AG09309 (cell line): ENCODE results near the gene KCTD13.

Experiments
- DNase-seq: peaks from one replicate; pipeline ENCODE4 v3.0.0-alpha.2; 2010; ENCODE audit warnings: low read depth
- H3K4me3 ChIP-seq: 2 replicates; pipeline ENCODE4 v1.5.1; 2011; ENCODE audit warnings: mild to moderate bottlenecking, low read depth, low read length, moderate library complexity; ENCODE audit not compliant: control insufficient read depth
- TF ChIP-seq, protein P1 (sequence below): IDR thresholded peaks from 2 replicates; pipeline ENCODE4 v1.5.1; 2011; ENCODE audit warnings: mild to moderate bottlenecking, low read depth, low read length, inconsistent platforms; ENCODE audit not compliant: insufficient read depth, control insufficient read depth; ENCODE audit errors: missing control alignments

KCTD13 gene

DNA sequence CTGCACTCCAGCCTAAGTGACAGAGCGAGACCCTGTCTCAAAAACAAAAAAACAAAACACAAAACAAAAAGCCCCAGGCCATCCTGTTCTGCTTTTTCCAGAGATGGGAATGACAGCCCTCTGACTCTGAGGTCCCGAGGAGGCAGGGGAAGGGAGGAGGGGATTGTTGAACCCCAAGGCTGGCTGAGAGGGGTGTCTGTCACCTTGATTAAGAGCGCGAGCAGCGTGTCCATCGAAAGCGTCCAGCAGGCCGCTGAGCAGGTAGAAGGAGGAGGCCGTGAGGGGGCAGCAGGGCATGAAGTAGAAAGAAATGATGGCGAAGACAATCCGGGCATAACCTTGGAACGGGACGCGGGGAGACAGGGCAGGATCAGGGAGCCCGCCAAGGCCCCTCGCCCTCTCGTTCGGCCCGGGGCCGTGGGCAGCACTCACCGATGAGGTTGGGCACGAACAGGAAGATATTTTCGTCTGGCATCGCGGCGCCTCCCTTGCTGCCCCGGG lies 63.6 kb downstream of the KCTD13 start:
- peak overlapping the region; percentile 79 for H3K4me3 ChIP-seq
- TF ChIP-seq, protein P1, sequence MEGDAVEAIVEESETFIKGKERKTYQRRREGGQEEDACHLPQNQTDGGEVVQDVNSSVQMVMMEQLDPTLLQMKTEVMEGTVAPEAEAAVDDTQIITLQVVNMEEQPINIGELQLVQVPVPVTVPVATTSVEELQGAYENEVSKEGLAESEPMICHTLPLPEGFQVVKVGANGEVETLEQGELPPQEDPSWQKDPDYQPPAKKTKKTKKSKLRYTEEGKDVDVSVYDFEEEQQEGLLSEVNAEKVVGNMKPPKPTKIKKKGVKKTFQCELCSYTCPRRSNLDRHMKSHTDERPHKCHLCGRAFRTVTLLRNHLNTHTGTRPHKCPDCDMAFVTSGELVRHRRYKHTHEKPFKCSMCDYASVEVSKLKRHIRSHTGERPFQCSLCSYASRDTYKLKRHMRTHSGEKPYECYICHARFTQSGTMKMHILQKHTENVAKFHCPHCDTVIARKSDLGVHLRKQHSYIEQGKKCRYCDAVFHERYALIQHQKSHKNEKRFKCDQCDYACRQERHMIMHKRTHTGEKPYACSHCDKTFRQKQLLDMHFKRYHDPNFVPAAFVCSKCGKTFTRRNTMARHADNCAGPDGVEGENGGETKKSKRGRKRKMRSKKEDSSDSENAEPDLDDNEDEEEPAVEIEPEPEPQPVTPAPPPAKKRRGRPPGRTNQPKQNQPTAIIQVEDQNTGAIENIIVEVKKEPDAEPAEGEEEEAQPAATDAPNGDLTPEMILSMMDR = peak; percentile 33
- DNase-seq = no peak

- no peak overlapping the region for H3K4me3 ChIP-seq
- TF ChIP-seq, protein P1 = no peak
- no peak for DNase-seq
These were observed 65.8 kb downstream of the KCTD13 start for GRCh38 chr16:29860218-29860617.

- DNase-seq = no peak
- TF ChIP-seq, protein P1 = no peak
- H3K4me3 ChIP-seq = no peak overlapping the region
These were observed 67.1 kb downstream of the KCTD13 start for GRCh38 chr16:29858974-29859373.

DNA sequence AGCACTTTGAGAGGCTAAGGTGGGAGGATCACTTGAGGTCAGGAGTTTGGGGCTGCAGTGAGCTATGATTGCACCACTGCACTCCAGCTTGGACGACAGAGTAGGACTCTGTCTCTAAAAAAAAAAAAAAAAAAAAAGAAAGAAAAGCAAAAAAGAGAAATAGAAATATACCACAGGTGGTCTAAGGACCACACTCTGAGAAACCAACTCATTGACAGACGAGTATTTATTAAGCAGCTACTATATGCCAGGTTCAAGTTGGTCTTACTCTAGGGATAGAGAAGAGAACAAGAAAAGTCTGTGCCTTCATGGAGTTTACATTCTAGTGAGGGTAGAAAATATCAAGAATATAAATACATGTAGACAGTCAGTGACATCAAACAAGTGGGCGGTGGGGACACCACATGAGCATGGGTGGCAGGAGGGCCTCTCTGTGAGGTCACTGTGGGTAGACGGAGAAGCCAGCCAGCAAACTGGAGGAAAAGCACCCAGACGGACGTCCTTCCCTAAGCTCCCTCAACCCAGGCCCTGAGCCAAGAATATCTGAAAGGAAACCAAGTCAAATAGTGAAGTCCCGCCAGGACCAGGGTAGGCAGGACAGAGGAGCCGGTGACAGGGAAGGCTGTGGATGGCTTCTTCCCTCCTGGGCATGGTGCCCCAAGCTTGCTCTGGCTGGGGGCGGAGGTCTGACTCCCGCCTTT lies 67.7 kb downstream of the KCTD13 start:
- TF ChIP-seq, protein P1 = no peak
- H3K4me3 ChIP-seq = no peak overlapping the region
- no peak for DNase-seq

GRCh38 chr16:29857133-29857760 lies 68.8 kb downstream of the KCTD13 start:
- DNase-seq = peak; percentile 90
- TF ChIP-seq, protein P1 = no peak
- no peak overlapping the region for H3K4me3 ChIP-seq
